Measurements from ENCODE around the gene CPEB3.
A peak's percentile ranks its signal among the peaks of the same experiment; 100 is the strongest.
"Not testable (repeated sequence)": the region's sequence is repeated elsewhere in the genome, so short reads cannot be mapped to it uniquely, and the experiment has no call there.

Gene CPEB3

GRCh38 chr10:92239600-92240288 is 51.1 kb downstream of the CPEB3 start:
- no peaks in the 10 kb centered on the region for H3K9me3 ChIP-seq (ENCODE audit: control insufficient read depth, insufficient read depth, low read depth, low read length)
- peak overlapping the region; percentile 65 for H3K4me3 ChIP-seq (ENCODE audit: low read depth, low read length)
- peak overlapping the region; percentile 31 for H3K9ac ChIP-seq (ENCODE audit: low read length)
- H3K27ac ChIP-seq (ENCODE audit: low read depth, low read length) = no peak overlapping the region
- H3K4me1 ChIP-seq (ENCODE audit: control insufficient read depth, insufficient read depth, low read length) = peaks cover 12% of the 10 kb centered on the region; the same call in 1 of the 2 replicates
- peaks cover 38% of the 10 kb centered on the region for H3K27me3 ChIP-seq (ENCODE audit: control insufficient read depth, insufficient read depth, low read length)
- H3K36me3 ChIP-seq (ENCODE audit: control insufficient read depth, insufficient read depth, low read length) = no peaks in the 10 kb centered on the region

GRCh38 chr10:92239151-92239599 is 51.7 kb downstream of the CPEB3 start:
- peak overlapping the region; percentile 31 for H3K9ac ChIP-seq (ENCODE audit: low read length)
- peaks cover 12% of the 10 kb centered on the region; the same call in 1 of the 2 replicates for H3K4me1 ChIP-seq (ENCODE audit: control insufficient read depth, insufficient read depth, low read length)

GRCh38 chr10:92238586-92239098 is 52.2 kb downstream of the CPEB3 start:
- no peaks in the 10 kb centered on the region for H3K9me3 ChIP-seq (ENCODE audit: control insufficient read depth, insufficient read depth, low read depth, low read length)
- H3K27me3 ChIP-seq (ENCODE audit: control insufficient read depth, insufficient read depth, low read length) = peaks cover 38% of the 10 kb centered on the region
- H3K9ac ChIP-seq (ENCODE audit: low read length) = no peak overlapping the region
- no peak overlapping the region for H3K27ac ChIP-seq (ENCODE audit: low read depth, low read length)
- peaks cover 12% of the 10 kb centered on the region; the same call in 1 of the 2 replicates for H3K4me1 ChIP-seq (ENCODE audit: control insufficient read depth, insufficient read depth, low read length)
- H3K4me3 ChIP-seq (ENCODE audit: low read depth, low read length) = peak overlapping the region; percentile 65
- H3K36me3 ChIP-seq (ENCODE audit: control insufficient read depth, insufficient read depth, low read length) = no peaks in the 10 kb centered on the region

More at GRCh38 chr10:92239151-92239599, 51.7 kb downstream of the CPEB3 start:
- Histone ChIP-seq H3K36me3 (ENCODE audit: control insufficient read depth, insufficient read depth, low read length) (no peaks in the 10 kb centered on the region), H3K27me3 (ENCODE audit: control insufficient read depth, insufficient read depth, low read length) (peaks cover 38% of the 10 kb centered on the region), H3K4me3 (ENCODE audit: low read depth, low read length) (peak overlapping the region; percentile 65), H3K9me3 (ENCODE audit: control insufficient read depth, insufficient read depth, low read depth, low read length) (no peaks in the 10 kb centered on the region), H3K27ac (ENCODE audit: low read depth, low read length) (no peak overlapping the region)

GRCh38 chr10:92238054-92238585 is 52.8 kb downstream of the CPEB3 start:
- peaks cover 12% of the 10 kb centered on the region; the same call in 1 of the 2 replicates for H3K4me1 ChIP-seq (ENCODE audit: control insufficient read depth, insufficient read depth, low read length)
- peaks cover 38% of the 10 kb centered on the region for H3K27me3 ChIP-seq (ENCODE audit: control insufficient read depth, insufficient read depth, low read length)
- H3K9me3 ChIP-seq (ENCODE audit: control insufficient read depth, insufficient read depth, low read depth, low read length) = no peaks in the 10 kb centered on the region
- H3K4me3 ChIP-seq (ENCODE audit: low read depth, low read length) = no peak overlapping the region
- no peak overlapping the region for H3K9ac ChIP-seq (ENCODE audit: low read length)
- H3K36me3 ChIP-seq (ENCODE audit: control insufficient read depth, insufficient read depth, low read length) = no peaks in the 10 kb centered on the region
- H3K27ac ChIP-seq (ENCODE audit: low read depth, low read length) = no peak overlapping the region

- H3K36me3 ChIP-seq (ENCODE audit: control insufficient read depth, insufficient read depth, low read length) = no peaks in the 10 kb centered on the region
- no peak overlapping the region for H3K9ac ChIP-seq (ENCODE audit: low read length)
- H3K27ac ChIP-seq (ENCODE audit: low read depth, low read length) = no peak overlapping the region
- no peaks in the 10 kb centered on the region for H3K27me3 ChIP-seq (ENCODE audit: control insufficient read depth, insufficient read depth, low read length)
- no peaks in the 10 kb centered on the region for H3K4me1 ChIP-seq (ENCODE audit: control insufficient read depth, insufficient read depth, low read length)
- no peaks in the 10 kb centered on the region for H3K9me3 ChIP-seq (ENCODE audit: control insufficient read depth, insufficient read depth, low read depth, low read length)
- H3K4me3 ChIP-seq (ENCODE audit: low read depth, low read length) = no peak overlapping the region
Observed at GRCh38 chr10:92231196-92231595, 59.7 kb downstream of the CPEB3 start.

GRCh38 chr10:92222603-92223262 is 68.1 kb downstream of the CPEB3 start:
- H3K4me3 ChIP-seq (ENCODE audit: low read depth, low read length) = no peak overlapping the region
- H3K27ac ChIP-seq (ENCODE audit: low read depth, low read length) = no peak overlapping the region
- no peaks in the 10 kb centered on the region for H3K27me3 ChIP-seq (ENCODE audit: control insufficient read depth, insufficient read depth, low read length)
- H3K9me3 ChIP-seq (ENCODE audit: control insufficient read depth, insufficient read depth, low read depth, low read length) = no peaks in the 10 kb centered on the region
- H3K9ac ChIP-seq (ENCODE audit: low read length) = no peak overlapping the region
- no peaks in the 10 kb centered on the region for H3K36me3 ChIP-seq (ENCODE audit: control insufficient read depth, insufficient read depth, low read length)
- H3K4me1 ChIP-seq (ENCODE audit: control insufficient read depth, insufficient read depth, low read length) = 0 out of 2 replicates have a peak, but pooled peaks cover 5% of the 10 kb centered on the region

- Histone ChIP-seq H3K36me3 (ENCODE audit: control insufficient read depth, insufficient read depth, low read length) (no peaks in the 10 kb centered on the region), H3K4me3 (ENCODE audit: low read depth, low read length) (no peak overlapping the region), H3K4me1 (ENCODE audit: control insufficient read depth, insufficient read depth, low read length) (0 out of 2 replicates have a peak, but pooled peaks cover 5% of the 10 kb centered on the region), H3K27ac (ENCODE audit: low read depth, low read length) (no peak overlapping the region), H3K9me3 (ENCODE audit: control insufficient read depth, insufficient read depth, low read depth, low read length) (no peaks in the 10 kb centered on the region), H3K27me3 (ENCODE audit: control insufficient read depth, insufficient read depth, low read length) (no peaks in the 10 kb centered on the region), H3K9ac (ENCODE audit: low read length) (no peak overlapping the region)
Observed at GRCh38 chr10:92219559-92219958, 71.3 kb downstream of the CPEB3 start.

GRCh38 chr10:92218569-92218968 is 72.3 kb downstream of the CPEB3 start:
- H3K27ac ChIP-seq (ENCODE audit: low read depth, low read length) = no peak overlapping the region
- no peak overlapping the region for H3K4me3 ChIP-seq (ENCODE audit: low read depth, low read length)
- no peaks in the 10 kb centered on the region for H3K36me3 ChIP-seq (ENCODE audit: control insufficient read depth, insufficient read depth, low read length)
- H3K27me3 ChIP-seq (ENCODE audit: control insufficient read depth, insufficient read depth, low read length) = no peaks in the 10 kb centered on the region
- H3K9ac ChIP-seq (ENCODE audit: low read length) = no peak overlapping the region
- 0 out of 2 replicates have a peak, but pooled peaks cover 5% of the 10 kb centered on the region for H3K4me1 ChIP-seq (ENCODE audit: control insufficient read depth, insufficient read depth, low read length)
- H3K9me3 ChIP-seq (ENCODE audit: control insufficient read depth, insufficient read depth, low read depth, low read length) = no peaks in the 10 kb centered on the region

GRCh38 chr10:92216608-92217007 is 74.3 kb downstream of the CPEB3 start:
- H3K9ac ChIP-seq (ENCODE audit: low read length); H3K27ac ChIP-seq (ENCODE audit: low read depth, low read length); H3K4me3 ChIP-seq (ENCODE audit: low read depth, low read length); H3K27me3 ChIP-seq (ENCODE audit: control insufficient read depth, insufficient read depth, low read length); H3K9me3 ChIP-seq (ENCODE audit: control insufficient read depth, insufficient read depth, low read depth, low read length); H3K36me3 ChIP-seq (ENCODE audit: control insufficient read depth, insufficient read depth, low read length); H3K4me1 ChIP-seq (ENCODE audit: control insufficient read depth, insufficient read depth, low read length): not testable (repeated sequence)

- not testable (repeated sequence) for H3K27ac ChIP-seq (ENCODE audit: low read depth, low read length); H3K9ac ChIP-seq (ENCODE audit: low read length); H3K4me3 ChIP-seq (ENCODE audit: low read depth, low read length); H3K36me3 ChIP-seq (ENCODE audit: control insufficient read depth, insufficient read depth, low read length); H3K9me3 ChIP-seq (ENCODE audit: control insufficient read depth, insufficient read depth, low read depth, low read length); H3K27me3 ChIP-seq (ENCODE audit: control insufficient read depth, insufficient read depth, low read length); H3K4me1 ChIP-seq (ENCODE audit: control insufficient read depth, insufficient read depth, low read length)
Observed at GRCh38 chr10:92215222-92215621, 75.7 kb downstream of the CPEB3 start.

GRCh38 chr10:92213049-92213448 is 77.8 kb downstream of the CPEB3 start:
- Histone ChIP-seq H3K9ac (ENCODE audit: low read length) (no peak overlapping the region), H3K27me3 (ENCODE audit: control insufficient read depth, insufficient read depth, low read length) (no peaks in the 10 kb centered on the region), H3K9me3 (ENCODE audit: control insufficient read depth, insufficient read depth, low read depth, low read length) (no peaks in the 10 kb centered on the region), H3K4me1 (ENCODE audit: control insufficient read depth, insufficient read depth, low read length) (no peaks in the 10 kb centered on the region), H3K27ac (ENCODE audit: low read depth, low read length) (no peak overlapping the region), H3K36me3 (ENCODE audit: control insufficient read depth, insufficient read depth, low read length) (no peaks in the 10 kb centered on the region), H3K4me3 (ENCODE audit: low read depth, low read length) (no peak overlapping the region)

All from HUES6 (cell line).